NB4 (cell line): ENCODE data around the gene PCNX2.

Experiments
- POLR2A ChIP-seq: IDR thresholded peaks from 2 replicates; pipeline ENCODE4 v1.6.1; 2011; ENCODE audit warnings: mild to moderate bottlenecking; ENCODE audit not compliant: insufficient read length; ENCODE audit errors: extremely low read depth
- TF ChIP-seq, protein P1 (sequence below): IDR thresholded peaks from one replicate; pipeline ENCODE4 v1.5.1; 2012; ENCODE audit warnings: low read depth, low read length

DNA sequence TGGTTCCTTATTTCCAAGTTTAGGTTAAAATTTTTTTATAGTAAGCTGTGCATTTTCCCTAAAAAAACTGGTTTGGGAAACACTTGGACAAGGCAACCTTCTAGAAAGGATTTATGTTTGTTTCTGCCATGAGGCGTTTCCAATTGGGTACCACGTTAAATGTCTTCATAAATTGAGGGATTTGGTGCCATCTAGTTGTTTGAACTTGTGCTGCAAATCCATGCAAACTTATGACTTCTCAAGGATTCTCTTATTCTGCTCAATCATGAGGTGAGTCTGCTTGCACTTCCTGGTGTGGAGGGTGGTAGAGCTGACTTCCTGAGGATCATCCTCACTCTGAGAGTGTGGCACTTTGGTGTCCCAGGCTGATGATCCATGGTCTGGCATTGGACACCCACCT is 123.3 kb downstream of the PCNX2 start:
- TF ChIP-seq, protein P1, sequence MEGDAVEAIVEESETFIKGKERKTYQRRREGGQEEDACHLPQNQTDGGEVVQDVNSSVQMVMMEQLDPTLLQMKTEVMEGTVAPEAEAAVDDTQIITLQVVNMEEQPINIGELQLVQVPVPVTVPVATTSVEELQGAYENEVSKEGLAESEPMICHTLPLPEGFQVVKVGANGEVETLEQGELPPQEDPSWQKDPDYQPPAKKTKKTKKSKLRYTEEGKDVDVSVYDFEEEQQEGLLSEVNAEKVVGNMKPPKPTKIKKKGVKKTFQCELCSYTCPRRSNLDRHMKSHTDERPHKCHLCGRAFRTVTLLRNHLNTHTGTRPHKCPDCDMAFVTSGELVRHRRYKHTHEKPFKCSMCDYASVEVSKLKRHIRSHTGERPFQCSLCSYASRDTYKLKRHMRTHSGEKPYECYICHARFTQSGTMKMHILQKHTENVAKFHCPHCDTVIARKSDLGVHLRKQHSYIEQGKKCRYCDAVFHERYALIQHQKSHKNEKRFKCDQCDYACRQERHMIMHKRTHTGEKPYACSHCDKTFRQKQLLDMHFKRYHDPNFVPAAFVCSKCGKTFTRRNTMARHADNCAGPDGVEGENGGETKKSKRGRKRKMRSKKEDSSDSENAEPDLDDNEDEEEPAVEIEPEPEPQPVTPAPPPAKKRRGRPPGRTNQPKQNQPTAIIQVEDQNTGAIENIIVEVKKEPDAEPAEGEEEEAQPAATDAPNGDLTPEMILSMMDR, result peak; percentile 33
- no peak for TF ChIP-seq POLR2A
